GM12892 (cell line): ENCODE measurements around the gene CMTM2.

Source experiments
- POLR2A ChIP-seq: IDR thresholded peaks from 2 replicates; pipeline ENCODE4 v1.6.1; 2011; ENCODE audit warnings: low read depth, low read length, control low read depth
- POLR2AphosphoS5 ChIP-seq: IDR thresholded peaks from 2 replicates; pipeline ENCODE4 v1.6.1; 2011; ENCODE audit warnings: low read depth, low read length, control low read depth

DNA sequence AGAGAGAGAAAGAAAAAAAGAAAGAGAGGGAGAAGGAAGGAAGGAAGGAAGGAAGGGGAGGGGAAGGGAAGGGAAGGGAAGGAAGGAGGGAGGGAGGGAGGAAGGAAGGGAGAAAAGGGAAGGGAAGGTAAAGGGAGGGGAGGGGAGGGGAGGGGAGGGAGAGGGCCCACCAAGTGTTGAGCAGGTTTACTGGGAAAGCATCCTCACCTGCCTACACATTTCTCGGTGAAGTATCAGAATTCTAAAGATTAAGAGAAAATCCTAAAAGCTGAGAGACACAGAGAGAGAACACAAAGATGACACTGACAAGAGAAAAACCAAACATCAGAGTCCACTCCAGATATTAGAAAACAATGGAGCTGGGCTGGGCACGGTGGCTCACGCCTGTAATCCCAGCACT lies 13.0 kb downstream of the CMTM2 start:
- TF ChIP-seq POLR2AphosphoS5 (no peak), POLR2A (no peak)
